ENCODE measurements around the gene KDM5A. TPM values are rescaled to one million over a fixed set of nuclear protein-coding genes. Genes with fewer than 3 reads are reported as not detected.
A peak's percentile ranks its signal among the peaks of the same experiment; 100 is the strongest.
"Not testable (repeated sequence)": the region's sequence is repeated elsewhere in the genome, so short reads cannot be mapped to it uniquely, and the experiment has no call there.

Gene KDM5A
- total RNA-seq, 3 donors from 2014 or later, result 58.7 to 71.1 (median 66.0) TPM

DNA sequence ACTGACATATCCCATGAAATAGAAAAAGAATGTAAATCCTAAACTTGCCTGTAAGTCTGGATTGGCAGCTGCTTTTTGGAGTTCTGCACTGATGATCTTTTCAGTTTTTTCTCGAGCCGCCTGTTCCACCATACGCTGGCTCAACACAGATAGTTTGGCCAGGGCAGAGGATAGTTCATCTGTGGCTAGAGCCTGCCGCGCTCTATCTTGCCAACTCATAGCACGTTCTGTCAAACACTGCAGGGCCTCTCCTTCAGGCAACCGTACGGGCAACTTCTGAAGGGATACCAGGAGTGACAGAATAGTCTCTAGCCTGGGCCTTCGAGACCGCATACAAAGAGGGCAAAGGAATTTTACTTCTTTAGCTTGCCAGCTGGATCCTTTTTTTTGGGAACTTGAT lies 81.7 kb downstream of the KDM5A start:
- H3K9me3 Mint-ChIP-seq, result peaks cover 1% of the 10 kb centered on the region
- DNase-seq, result no peak
- no peaks in the 10 kb centered on the region for H3K27me3 Mint-ChIP-seq (ENCODE audit: low read depth)
- peaks cover 20% of the 10 kb centered on the region for H3K4me1 Mint-ChIP-seq (ENCODE audit: low read depth)
- H3K36me3 Mint-ChIP-seq (ENCODE audit: insufficient read depth), result peaks cover 67% of the 10 kb centered on the region
- ATAC-seq, result no peak
- no peak overlapping the region for H3K4me3 Mint-ChIP-seq

DNA sequence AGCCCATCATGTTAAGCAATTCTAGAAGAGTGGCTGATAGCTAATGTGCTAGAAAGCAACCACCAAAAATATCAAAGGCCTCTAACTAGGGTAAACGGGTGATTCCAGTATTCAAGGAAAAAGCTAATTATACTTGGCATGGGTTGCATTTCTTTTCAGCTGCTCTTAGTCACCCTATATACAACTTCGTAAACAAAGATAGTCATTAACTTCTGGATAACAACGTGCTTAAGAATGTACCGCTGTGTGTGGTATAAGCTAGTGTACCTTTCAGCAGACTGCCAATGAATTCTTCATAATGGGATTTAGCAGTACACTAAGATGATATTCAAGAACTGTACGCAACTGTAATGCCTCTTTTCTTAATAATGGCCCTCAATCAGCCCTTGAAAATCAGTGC lies 84.3 kb downstream of the KDM5A start:
- DNase-seq (no peak), ATAC-seq (no peak)
- peaks cover 12% of the 10 kb centered on the region for H3K9me3 Mint-ChIP-seq
- no peaks in the 10 kb centered on the region for H3K27me3 Mint-ChIP-seq (ENCODE audit: low read depth)
- H3K4me1 Mint-ChIP-seq (ENCODE audit: low read depth), result peaks cover 45% of the 10 kb centered on the region
- H3K36me3 Mint-ChIP-seq (ENCODE audit: insufficient read depth), result peaks cover 83% of the 10 kb centered on the region
- no peak overlapping the region for H3K4me3 Mint-ChIP-seq

DNA sequence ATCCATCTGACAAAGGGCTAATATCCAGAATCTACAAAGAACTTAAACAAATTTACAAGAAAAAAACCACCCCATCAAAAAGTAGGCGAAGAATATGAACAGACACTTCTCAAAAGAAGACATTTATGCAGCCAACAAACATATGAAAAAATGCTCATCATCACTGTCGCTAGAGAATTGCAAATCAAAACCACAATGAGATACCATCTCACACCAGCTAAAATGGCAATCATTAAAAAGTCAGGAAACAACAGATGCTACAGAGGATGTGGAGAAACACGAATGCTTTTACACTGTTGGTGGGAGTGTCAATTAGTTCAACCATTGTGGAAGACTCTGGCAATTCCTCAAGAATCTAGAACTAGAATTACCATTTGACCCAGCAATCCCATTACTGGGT lies 86.4 kb downstream of the KDM5A start:
- H3K27me3 Mint-ChIP-seq (ENCODE audit: low read depth); H3K4me3 Mint-ChIP-seq; DNase-seq; ATAC-seq: not testable (repeated sequence)
- Mint-ChIP-seq H3K36me3 (ENCODE audit: insufficient read depth) (peaks cover 88% of the 10 kb centered on the region), H3K9me3 (peaks cover 23% of the 10 kb centered on the region), H3K4me1 (ENCODE audit: low read depth) (peaks cover 56% of the 10 kb centered on the region)

DNA sequence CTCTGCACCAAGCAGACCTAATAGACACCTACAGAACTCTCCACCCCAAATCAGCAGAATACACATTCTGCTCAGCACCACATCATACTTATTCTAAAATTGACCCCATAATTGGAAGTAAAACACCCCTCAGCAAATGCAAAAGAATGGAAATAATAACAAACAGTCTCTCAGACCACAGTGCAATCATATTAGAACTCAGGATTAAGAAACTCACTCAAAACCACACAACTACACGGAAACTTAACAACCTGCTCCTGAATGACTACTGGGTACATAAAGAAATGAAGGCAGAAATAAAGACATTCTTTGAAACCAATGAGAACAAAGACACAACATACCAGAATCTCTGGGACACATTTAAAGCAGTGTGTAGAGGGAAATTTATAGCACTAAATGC lies 89.0 kb downstream of the KDM5A start:
- peaks cover 81% of the 10 kb centered on the region for H3K36me3 Mint-ChIP-seq (ENCODE audit: insufficient read depth)
- H3K9me3 Mint-ChIP-seq, result peaks cover 23% of the 10 kb centered on the region
- DNase-seq; ATAC-seq; H3K27me3 Mint-ChIP-seq (ENCODE audit: low read depth); H3K4me3 Mint-ChIP-seq: not testable (repeated sequence)
- peaks cover 58% of the 10 kb centered on the region for H3K4me1 Mint-ChIP-seq (ENCODE audit: low read depth)

DNA sequence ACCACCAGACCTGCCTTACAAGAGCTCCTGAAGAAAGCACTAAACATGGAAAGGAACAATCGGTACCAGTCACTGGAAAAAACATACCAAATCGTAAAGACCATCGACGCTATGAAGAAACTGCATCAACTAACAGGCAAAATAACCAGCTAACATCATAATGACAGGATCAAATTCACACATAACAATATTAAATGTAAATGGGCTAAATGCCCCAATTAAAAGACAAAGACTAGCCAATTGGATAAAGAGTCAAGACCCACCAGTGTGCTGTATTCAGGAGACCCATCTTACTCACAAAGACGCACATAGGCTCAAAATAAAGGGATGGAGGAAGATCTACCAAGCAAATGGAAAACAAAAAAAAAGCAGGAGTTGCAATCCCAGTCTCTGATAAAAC lies 89.6 kb downstream of the KDM5A start:
- not testable (repeated sequence) for H3K27me3 Mint-ChIP-seq (ENCODE audit: low read depth); H3K4me3 Mint-ChIP-seq; DNase-seq; ATAC-seq
- H3K9me3 Mint-ChIP-seq, result peaks cover 23% of the 10 kb centered on the region
- H3K36me3 Mint-ChIP-seq (ENCODE audit: insufficient read depth), result peaks cover 82% of the 10 kb centered on the region
- peaks cover 56% of the 10 kb centered on the region for H3K4me1 Mint-ChIP-seq (ENCODE audit: low read depth)

DNA sequence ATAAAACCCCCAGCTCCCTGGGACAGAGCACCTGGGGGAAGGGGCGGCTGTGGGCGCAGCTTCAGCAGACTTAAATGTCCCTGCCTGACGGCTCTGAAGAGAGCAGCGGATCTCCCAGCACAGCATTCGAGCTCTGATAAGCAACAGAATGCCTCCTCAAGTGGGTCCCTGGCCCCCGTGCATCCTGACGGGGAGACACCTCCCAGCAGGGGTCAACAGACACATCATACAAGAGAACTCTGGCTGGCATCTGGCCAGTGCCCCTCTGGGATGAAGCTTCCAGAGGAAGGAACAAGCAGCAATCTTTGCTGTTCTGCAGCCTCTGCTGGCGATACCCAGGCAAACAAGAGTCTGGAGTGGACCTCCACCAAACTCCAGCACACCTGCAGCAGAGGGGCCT lies 91.1 kb downstream of the KDM5A start:
- H3K36me3 Mint-ChIP-seq (ENCODE audit: insufficient read depth), result peaks cover 77% of the 10 kb centered on the region
- ATAC-seq; H3K27me3 Mint-ChIP-seq (ENCODE audit: low read depth); H3K4me3 Mint-ChIP-seq; DNase-seq: not testable (repeated sequence)
- H3K4me1 Mint-ChIP-seq (ENCODE audit: low read depth), result peaks cover 45% of the 10 kb centered on the region
- peaks cover 23% of the 10 kb centered on the region for H3K9me3 Mint-ChIP-seq

DNA sequence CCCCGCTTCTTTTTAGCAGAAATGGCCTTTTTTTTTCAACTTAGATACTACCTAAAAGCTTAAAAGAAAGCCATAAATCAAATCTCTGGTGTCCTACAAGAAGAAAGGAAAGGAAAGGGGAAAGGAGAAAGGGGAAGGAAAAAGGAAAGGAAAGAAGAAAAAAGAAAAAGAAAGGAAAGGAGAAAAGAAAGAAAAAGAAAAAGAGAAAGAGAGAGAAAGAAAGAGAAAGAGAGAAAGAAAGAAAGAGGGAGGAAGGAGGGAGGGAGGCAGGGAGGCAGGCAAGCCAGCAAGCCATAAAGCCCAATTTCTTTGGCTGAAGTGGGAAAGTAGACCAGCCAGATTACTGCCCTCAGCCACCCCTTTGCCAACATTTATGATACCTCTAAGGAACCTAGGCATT lies 94.0 kb downstream of the KDM5A start:
- Mint-ChIP-seq H3K4me3 (no peak overlapping the region), H3K9me3 (peaks cover 13% of the 10 kb centered on the region), H3K4me1 (ENCODE audit: low read depth) (peaks cover 28% of the 10 kb centered on the region), H3K36me3 (ENCODE audit: insufficient read depth) (peaks cover 61% of the 10 kb centered on the region), H3K27me3 (ENCODE audit: low read depth) (no peaks in the 10 kb centered on the region)
- DNase-seq, result no peak
- no peak for ATAC-seq

DNA sequence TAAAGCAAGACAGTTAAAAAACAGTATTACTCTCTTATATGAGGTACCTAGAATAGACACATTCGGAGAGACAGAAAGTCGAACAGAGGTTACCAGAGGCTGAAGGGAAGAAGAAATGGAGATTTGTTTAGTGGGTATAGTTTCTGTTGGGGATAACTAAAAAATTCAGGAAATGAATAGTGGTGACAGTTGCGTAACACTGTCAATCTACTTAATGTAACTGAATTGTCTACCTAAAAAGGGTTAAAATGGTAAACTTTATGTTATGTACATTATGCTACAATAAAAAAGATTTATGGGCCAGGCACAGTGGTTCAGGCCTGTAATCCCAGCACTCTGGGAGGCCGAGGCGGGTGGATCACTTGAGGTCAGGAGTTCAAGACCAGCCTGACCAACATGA lies 95.9 kb downstream of the KDM5A start:
- no peaks in the 10 kb centered on the region for H3K27me3 Mint-ChIP-seq (ENCODE audit: low read depth)
- H3K4me1 Mint-ChIP-seq (ENCODE audit: low read depth), result peaks cover 14% of the 10 kb centered on the region
- no peaks in the 10 kb centered on the region for H3K9me3 Mint-ChIP-seq
- H3K36me3 Mint-ChIP-seq (ENCODE audit: insufficient read depth), result peaks cover 43% of the 10 kb centered on the region
- no peak for DNase-seq
- H3K4me3 Mint-ChIP-seq, result no peak overlapping the region
- ATAC-seq, result no peak

DNA sequence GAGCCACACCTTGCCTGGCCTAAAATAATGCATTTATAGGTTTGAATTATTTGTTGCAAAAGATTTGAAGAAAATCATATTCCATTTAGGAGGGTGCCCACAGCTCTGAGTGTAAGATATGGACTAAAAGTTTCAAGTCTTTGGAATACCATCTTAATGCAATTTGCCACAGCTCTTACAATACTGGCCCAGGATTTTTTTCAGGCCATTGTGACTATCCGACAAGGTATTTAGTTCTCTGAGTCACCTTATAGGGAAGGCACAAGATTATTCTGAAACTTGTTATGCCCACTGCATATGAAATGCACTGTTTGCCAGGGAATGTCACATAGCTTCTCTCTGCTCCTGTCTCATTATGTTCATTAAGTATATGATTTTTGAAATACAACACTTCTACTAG lies 96.9 kb downstream of the KDM5A start:
- no peaks in the 10 kb centered on the region for H3K27me3 Mint-ChIP-seq (ENCODE audit: low read depth)
- H3K4me3 Mint-ChIP-seq, result no peak overlapping the region
- peaks cover 23% of the 10 kb centered on the region for H3K4me1 Mint-ChIP-seq (ENCODE audit: low read depth)
- H3K36me3 Mint-ChIP-seq (ENCODE audit: insufficient read depth), result peaks cover 44% of the 10 kb centered on the region
- no peak for ATAC-seq
- no peak for DNase-seq
- H3K9me3 Mint-ChIP-seq, result no peaks in the 10 kb centered on the region

DNA sequence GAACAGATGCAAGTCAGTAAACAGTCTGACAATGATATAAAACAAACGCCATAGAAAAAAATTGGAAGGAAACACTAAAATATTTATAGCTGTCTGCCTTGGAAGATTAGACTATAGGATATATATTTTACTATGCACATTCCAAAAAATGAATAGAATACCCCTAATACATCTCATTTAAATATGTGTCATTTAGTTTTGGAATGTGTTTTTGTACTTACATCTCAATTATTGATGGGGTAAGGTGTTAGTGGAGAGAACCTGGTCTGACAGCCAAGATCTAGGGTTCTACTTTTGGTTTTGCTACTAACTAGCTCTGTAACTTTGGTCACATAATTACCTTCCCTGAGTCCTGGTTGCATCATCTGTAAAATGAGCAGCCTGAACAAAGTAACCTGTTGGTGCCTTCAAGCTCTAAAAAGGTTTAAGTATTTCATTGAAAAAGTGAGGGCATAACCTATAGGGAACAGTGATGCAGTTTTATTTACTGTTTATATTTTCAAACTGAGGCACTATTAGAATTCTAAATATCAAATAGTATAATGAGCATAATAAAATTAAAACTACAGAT lies 97.9 kb downstream of the KDM5A start:
- no peak for ATAC-seq
- DNase-seq, result no peak
- no peaks in the 10 kb centered on the region for H3K9me3 Mint-ChIP-seq
- H3K27me3 Mint-ChIP-seq (ENCODE audit: low read depth), result no peaks in the 10 kb centered on the region
- peaks cover 32% of the 10 kb centered on the region for H3K4me1 Mint-ChIP-seq (ENCODE audit: low read depth)
- peaks cover 47% of the 10 kb centered on the region for H3K36me3 Mint-ChIP-seq (ENCODE audit: insufficient read depth)
- no peak overlapping the region for H3K4me3 Mint-ChIP-seq

DNA sequence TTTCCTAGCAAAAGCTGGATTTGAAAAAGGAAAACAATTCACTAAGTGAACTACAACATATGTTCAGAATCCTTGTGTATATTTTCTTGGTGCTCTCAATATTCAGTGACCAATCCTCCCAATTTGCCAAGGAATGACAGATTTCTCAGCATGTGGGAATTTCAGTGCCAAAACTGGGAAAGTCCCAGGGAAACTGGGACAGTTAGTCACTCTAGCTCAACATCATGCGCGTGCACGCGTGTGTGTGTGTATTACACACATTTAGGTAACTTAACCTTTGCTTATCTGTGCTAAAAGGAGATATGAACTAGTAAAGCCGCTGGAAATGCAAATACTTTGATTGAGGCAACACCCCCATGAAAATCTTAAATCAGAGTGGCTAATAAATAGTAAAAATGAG lies 100.4 kb downstream of the KDM5A start:
- Mint-ChIP-seq H3K27me3 (ENCODE audit: low read depth) (no peaks in the 10 kb centered on the region), H3K36me3 (ENCODE audit: insufficient read depth) (peaks cover 45% of the 10 kb centered on the region), H3K9me3 (no peaks in the 10 kb centered on the region), H3K4me3 (no peak overlapping the region), H3K4me1 (ENCODE audit: low read depth) (peaks cover 40% of the 10 kb centered on the region)
- DNase-seq (no peak), ATAC-seq (no peak)

DNA sequence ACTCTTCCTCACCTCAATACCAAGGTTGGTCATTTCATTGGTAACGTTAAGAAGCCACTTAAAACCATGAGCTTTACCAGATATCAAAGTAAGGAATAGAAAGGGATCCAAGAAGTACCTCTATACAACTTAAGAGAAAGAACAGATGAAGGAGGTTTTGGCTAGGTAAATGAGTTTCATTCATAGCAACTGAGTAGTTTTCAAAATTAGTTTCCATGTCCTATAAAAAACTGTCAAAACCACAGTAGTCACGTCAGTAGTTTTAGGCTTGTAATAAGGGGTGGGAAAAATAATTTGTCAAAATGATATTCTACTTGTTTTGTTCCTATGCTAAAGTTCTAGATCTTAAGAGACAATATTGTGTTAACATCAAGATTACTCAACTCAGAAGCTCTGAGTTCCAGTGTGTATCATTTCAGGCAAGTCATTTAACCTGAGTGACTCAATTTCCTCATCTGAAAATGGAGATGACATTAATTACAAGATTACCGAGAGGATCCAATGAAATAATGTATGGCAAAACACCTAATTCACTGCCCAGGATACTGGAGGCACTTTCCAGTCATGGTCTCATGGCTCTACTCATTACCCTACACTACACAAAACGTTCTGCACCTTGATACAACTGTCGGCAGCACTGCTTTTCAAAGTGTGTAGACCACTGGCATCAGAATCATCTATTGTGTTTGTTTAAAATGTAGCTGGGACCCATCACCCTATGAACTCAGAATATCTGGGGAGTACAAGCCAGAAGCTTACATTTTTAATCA lies 102.4 kb downstream of the KDM5A start:
- Mint-ChIP-seq H3K36me3 (ENCODE audit: insufficient read depth) (peaks cover 46% of the 10 kb centered on the region), H3K9me3 (no peaks in the 10 kb centered on the region), H3K4me1 (ENCODE audit: low read depth) (peaks cover 35% of the 10 kb centered on the region), H3K27me3 (ENCODE audit: low read depth) (no peaks in the 10 kb centered on the region), H3K4me3 (no peak overlapping the region)
- DNase-seq, result no peak
- peak; percentile 83 to 90 for ATAC-seq

DNA sequence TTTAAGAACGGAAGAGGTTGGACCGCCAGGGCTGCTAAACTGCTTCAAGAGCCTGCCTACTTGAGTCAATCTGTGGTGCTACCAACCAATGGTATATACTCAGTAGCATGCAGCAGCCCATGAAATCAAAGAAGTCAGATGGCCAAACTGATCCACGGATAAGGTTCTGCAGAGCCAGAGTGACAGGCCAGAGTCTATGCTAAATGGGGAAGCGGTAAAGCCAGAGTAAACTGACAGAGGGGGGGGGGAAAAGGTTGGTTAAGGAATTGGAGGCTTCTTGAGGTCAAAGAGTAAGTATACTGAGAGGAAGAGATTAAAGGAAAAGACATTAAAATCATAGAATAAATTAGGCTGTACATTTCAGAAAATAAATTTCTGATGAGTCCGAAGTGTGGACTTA lies 111.1 kb downstream of the KDM5A start:
- ATAC-seq (no peak), DNase-seq (no peak)
- H3K9me3 Mint-ChIP-seq, result no peaks in the 10 kb centered on the region
- no peak overlapping the region for H3K4me3 Mint-ChIP-seq
- H3K4me1 Mint-ChIP-seq (ENCODE audit: low read depth), result peaks cover 4% of the 10 kb centered on the region
- H3K36me3 Mint-ChIP-seq (ENCODE audit: insufficient read depth), result peaks cover 8% of the 10 kb centered on the region
- H3K27me3 Mint-ChIP-seq (ENCODE audit: low read depth), result no peaks in the 10 kb centered on the region

DNA sequence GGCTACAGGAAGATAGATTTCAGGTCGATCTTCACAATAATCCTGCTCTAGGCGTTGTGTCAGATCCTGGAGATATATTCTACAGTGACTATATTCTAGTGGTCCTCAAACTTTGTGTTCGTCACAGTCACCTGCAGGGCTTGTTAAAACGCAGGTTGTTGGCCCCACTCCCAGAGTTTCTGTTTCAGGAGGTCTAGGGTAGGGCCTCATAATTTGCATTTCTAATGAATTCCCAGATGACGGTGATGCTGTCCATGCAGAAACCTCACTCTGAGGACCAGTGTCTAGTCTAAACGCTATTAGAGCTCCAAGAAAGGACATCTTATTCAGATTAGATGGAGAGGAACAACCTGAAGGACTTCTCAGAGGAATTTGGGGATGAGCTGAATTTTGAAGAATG lies 113.3 kb downstream of the KDM5A start:
- Mint-ChIP-seq H3K9me3 (no peaks in the 10 kb centered on the region), H3K36me3 (ENCODE audit: insufficient read depth) (no peaks in the 10 kb centered on the region), H3K4me3 (no peak overlapping the region), H3K4me1 (ENCODE audit: low read depth) (peaks cover 4% of the 10 kb centered on the region), H3K27me3 (ENCODE audit: low read depth) (no peaks in the 10 kb centered on the region)
- no peak for DNase-seq
- ATAC-seq, result no peak

DNA sequence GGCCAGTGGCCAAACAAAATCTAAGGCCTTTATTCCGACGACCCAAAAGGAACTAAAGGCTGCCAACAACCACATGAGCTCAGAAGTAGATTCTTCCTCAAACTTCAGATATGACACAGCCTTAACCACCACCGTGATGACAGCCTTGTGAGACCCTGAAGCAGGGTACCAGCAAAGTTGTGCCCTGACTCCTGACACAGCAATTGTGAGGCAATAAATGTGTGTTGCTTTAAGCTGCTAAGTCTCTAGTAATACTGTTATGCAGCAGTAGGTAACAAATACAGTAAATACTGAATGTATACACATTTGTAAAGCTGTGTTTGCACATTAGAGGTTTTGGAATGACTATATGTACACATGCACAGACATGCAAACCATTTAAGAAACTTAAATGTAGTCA lies 115.7 kb downstream of the KDM5A start:
- peak in 1 of 2 donors; percentile 59 for ATAC-seq
- no peaks in the 10 kb centered on the region for H3K27me3 Mint-ChIP-seq (ENCODE audit: low read depth)

More for the DNA sequence above, 115.7 kb downstream of the KDM5A start:
- Mint-ChIP-seq H3K9me3 (no peaks in the 10 kb centered on the region), H3K4me3 (no peak overlapping the region), H3K36me3 (ENCODE audit: insufficient read depth) (no peaks in the 10 kb centered on the region), H3K4me1 (ENCODE audit: low read depth) (peaks cover 4% of the 10 kb centered on the region)
- DNase-seq, result no peak
